ENCODE measurements around the gene HOXC6.

- TF ChIP-seq CTCF (IDR thresholded peaks at IDR 0.05; ENCODE audit: control extremely low read depth in 1 of 3, insufficient read depth in 1 of 3, low read depth in 1 of 3, low read length in 3 of 3) (no peak), ATF3 (IDR thresholded peaks at IDR 0.05; ENCODE audit: insufficient read depth, low read depth, low read length) (no peak), TCF12 (IDR thresholded peaks at IDR 0.05; ENCODE audit: low read depth, low read length) (no peak), CHD2 (IDR thresholded peaks at IDR 0.05; ENCODE audit: low read length) (no peak), CEBPB (IDR thresholded peaks at IDR 0.05; ENCODE audit: low read depth, low read length) (no peak), ZNF274 (IDR thresholded peaks at IDR 0.05; ENCODE audit: borderline replicate concordance, extremely low read depth, low read length) (no peak), POLR2A (IDR thresholded peaks at IDR 0.05; ENCODE audit: control extremely low read depth in 1 of 2, low read depth in 2 of 2, low read length in 2 of 2) (no peak)
Observed at GRCh38 chr12:54017027-54017788, 11.0 kb upstream of the HOXC6 start.

Data from H1 (cell line).